GM18511 (cell line): ENCODE data around the gene NCMAP.

ENCODE experiments used
- ATAC-seq: cut with Tn5 transposase; IDR thresholded peaks from one replicate; pipeline ENCODE4 v1.9.1; 2021; ENCODE audit warnings: mild to moderate bottlenecking, moderate library complexity; ENCODE audit not compliant: unreplicated experiment

The NCMAP gene

DNA sequence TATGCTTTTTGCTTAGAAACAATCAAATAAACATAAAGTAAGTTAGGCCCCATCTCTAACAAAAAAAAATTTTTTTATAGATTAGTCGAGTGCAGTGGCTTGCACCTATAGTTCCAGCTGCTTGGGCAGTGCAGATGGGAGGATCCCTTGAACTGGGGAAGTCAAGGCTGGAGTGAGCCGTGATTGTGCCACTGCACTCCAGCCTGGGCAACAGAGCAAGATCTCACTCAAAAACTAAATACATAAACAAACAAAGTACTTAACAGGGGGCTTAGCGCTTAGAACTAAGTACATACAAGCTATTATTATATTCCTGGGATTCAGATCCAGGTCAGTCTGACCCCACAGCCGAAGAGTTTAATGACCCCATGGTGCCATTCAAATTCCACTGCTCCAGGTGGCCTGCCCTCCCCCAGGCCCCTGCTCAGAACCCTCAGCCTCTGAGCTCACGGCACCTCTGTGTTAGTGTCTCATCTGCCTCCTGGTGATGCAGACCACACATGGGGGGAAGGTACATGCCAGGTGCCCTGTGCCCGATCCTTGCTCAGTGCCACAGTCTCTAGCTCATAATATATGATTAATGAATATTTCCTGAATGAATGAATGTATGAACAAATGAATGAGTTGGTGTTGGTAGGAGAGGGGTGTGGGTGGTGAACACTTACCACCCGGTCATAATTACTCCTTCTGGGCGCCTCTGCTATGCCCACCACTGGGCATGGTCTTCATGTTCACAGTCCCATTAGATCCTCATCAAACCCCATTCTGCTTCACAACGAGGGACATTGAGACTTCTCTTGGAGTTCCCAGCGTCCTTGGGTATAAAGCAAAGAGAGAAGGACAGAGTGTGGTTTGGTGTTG lies 14.6 kb downstream of the NCMAP start:
- ATAC-seq = no peak

DNA sequence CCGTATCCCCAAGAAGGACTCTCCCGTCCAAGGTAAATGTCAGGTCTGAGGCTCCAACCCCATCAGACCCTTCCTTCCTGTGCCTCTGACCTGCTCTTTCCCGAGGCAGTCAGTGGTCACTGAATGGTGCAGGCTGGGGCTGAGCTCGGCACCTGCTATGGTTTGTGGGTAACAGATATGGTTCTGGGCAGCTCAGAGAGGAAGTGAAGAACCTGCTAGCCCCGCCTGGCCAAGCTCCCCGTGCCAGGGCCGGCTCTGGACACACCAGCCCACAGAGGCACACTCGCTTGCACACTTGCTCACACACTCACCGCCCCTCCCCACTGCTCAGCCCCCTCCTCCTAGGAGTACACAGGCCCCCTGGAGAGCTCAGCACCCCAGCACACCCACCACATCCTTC lies 16.4 kb downstream of the NCMAP start:
- ATAC-seq = no peak

DNA sequence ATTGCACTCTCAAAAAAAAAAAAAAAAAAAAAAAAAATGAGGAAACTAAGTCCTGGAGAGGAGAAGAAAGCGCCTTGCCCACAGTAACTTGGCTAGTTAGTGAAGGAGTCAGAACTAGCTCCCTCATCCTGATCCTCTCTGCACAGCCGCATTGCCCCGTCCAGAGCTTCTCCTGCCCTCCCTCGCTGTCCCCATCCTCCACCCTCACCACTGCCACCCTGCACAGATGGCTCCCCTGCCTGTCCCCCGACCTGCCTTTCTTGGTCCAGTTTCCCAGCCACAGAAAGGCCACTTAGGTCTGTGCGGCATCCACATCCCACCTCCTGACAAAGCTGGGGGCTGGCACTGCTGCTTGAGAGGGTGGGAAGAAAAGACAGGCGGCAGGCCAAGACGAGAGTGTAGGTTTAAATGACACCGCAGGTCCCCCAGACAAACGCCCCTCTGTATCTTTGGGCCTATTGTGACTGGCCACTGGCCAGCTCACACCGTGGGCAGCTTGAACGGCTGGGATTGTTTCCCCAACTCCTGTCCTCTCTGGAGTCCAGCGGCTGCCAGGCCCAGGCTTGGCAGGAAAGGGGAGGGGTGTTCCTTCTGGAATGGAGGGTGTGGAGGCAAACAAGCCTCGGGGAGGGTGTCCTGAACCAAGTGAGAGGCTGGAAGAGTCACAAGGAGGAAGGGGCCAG lies 20.2 kb downstream of the NCMAP start:
- ATAC-seq = no peak

DNA sequence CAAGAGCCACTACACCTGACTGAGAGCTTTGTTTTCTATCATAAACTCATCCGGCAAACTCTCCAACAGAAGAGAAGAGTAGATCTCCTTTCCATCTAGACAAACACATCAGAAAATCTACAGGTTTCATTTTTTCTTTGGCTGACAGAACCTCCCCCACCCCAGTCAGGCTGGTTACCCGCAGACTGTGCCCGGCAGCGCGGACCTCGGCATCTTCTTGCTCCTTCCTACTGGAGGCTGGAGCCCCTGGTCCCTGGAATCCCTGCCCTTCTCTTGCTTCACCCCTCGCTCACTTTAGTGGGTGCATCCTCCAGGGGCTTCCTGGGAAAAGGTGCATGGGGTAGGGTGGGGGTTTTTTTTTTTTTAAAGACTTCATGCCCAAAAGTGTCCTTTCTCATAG lies 23.0 kb downstream of the NCMAP start:
- no peak for ATAC-seq

DNA sequence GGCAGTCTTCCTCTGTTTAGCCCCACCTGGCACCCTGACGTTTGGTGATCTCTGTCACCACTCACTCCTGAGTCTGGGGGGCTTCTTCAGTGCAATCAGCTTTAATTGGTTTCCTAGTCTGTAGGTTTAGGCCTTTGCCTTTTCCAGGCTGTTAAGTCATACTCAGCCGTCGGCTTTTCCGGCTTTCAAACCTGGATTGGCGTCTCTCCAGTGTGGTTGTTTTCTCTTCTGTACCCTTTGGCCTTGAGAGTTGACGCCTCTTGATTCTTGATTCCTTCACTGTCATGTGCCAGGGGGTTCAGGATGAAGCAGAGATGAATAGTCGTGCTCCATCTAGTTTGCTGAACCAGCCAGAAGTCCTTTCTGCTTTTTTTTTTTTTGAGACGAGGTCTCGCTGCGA lies 24.9 kb downstream of the NCMAP start:
- no peak for ATAC-seq

DNA sequence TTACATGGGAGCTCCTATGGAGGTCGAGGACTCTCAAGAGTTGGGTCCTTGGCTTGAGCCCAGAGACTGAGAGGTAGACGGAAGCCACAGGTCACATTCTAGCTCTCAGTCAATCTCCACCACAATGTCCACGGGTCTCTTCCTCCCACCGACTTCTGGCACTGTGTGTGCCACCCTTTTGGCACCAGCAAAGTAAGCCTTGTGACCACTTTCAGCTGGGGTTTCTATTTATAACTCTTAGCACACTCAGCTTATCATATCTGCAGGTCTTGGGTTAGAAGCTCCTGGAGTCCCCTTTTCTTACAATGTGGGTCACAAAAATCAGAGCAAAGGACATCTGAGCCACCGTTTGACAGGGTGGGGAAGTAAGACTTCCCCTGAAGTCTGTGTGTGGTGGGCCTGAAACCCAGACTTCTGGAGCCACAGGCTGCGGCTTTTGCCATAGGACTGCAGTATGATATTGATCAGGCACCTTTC lies 28.3 kb downstream of the NCMAP start:
- ATAC-seq = no peak

DNA sequence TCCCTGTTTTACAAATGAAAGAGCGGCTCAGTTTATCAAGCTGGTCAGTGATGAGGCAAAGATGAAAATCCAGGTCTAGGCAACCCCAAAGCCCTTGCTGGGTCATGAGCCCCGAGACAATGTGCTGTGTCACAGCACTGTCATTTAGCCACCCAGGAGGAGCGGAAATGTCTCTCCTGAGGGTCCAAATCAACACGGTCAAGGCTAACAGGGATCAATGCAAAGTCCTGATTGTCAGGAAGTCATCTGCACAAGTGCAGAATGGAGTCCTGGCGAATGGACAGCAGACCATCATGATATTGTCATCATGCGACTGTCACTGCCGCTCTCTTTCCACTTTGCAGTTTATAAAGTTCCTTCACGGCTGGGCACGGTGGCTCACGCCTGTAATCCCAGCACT lies 30.2 kb downstream of the NCMAP start:
- no peak for ATAC-seq

DNA sequence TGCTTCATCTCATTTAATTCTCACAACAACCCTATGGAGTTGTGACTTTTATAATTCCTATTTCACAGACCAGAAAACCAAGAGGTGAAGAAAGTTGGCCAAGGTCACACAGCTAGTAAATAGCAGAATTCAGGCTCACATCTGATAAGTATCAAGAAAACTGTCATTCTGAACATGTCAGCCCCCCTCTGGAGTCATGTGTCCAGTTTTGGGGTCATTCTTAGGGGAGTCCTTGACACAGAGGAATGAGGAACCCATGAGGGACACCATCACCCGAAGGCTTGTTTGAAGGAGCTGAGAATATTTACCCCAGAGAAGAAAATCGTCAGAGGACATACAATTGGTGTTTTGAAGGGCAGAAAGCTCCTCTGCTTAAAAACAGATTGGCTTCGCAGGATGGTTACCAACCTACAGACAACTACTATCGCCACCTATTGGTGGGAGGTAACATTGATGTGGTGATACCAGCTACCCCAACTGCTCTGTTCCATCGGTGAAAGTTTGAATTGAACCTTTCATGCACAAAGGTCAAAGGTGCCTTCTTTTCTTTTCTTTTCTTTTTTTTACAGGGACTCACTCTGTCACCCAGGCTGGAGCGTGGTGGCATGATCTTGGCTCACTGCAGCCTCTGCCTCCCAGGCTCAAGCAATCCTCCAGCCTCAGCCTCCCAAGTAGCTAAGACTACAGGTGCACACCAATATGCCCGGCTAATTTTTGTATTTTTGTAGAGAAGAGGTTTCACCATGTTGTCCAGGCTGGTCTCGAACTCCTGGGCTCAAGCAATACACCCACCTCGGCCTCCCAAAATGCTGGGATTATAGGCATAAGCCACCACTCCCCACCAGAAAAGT lies 31.3 kb downstream of the NCMAP start:
- no peak for ATAC-seq

DNA sequence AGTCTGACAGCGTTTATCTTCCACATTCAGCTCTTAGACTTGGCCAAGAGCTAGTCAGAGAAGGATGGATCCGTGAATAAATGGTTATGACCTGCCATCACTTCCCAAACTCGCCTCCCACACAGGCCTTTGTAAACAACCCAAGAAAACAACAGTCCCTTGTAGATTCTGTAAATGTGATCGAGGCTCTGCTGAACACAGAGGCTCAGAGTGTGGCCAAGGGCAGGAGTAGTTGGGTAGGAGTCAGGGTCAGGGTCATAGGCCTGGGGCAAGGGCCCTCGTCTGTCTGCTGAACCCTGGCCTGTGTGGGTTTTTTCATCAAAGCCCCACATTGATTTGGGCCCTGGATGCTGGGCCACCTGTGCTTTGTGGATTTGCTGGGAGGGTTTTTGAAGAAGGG lies 32.7 kb downstream of the NCMAP start:
- no peak for ATAC-seq

DNA sequence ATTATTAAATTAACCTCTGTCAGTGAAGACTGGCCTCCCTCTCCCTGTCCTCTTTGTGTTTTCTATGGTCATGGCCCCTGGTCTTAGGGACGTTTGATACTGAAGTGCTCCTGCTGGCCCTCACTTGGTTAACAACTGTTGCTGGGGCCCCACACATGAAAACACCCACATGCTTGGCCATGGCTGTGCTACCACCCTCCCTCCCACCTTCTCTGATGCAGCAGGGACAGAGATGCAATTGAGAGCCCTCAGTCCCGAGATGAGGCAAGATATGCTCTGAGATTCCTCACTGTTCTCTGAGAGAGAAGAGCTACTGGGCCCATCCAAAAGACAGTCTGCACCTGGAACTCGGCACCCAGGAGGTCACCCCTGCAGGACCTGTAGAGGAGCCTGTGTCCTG lies 33.3 kb downstream of the NCMAP start:
- no peak for ATAC-seq

DNA sequence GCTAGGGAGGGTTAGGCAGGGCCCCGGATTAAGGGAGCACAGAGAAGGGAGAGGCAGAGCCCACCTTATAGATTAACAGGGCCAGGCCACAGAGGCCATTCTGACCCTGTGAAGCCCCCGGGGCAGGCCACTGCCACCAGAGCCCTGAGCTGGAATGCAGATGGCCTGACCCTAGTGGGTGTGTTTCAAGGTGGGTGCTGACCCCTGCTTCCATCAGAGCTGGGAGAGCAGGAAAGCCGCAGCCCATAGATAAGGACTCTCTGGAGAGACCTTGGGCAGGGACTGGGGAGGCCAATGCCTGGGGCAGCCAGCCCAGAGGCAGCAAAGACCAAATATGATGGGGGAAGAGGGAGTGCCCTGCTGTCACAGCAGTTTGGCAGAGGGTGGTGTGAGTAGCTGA lies 35.9 kb downstream of the NCMAP start:
- no peak for ATAC-seq

DNA sequence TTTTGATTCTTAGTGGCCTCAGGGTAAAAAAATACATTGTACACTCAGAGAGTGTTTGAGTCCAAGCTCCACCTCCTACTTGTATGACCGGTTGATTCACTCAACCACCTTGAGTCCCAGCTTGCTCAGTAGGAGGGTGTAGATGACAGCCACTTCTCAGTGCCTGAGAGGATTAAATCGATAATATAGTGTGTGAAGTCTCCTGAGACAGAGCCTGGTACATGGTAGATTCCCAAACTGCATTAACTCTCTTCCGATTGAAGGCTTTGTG lies 38.4 kb downstream of the NCMAP start:
- no peak for ATAC-seq

DNA sequence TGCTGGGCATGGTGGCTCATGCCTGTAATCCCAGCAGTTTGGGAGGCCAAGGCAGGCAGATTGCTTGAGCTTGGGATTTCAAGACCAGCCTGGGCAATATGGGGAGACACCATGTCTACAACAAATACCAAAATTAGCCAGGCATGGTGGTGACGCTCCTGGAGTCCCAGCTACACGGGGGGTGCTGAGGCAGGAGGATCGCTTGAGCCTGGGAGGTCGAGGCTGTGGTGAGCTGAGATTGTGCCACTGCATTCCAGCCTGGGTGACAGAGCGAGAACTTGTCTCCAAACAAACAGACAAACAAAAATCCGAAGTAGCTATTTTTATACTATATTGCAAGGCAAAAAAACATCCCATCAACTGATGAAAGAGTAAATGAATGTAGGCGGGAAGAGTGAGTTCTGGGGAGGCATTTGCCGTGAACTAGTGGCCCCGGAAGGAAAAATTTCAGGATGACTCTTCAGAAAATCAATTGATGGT lies 40.6 kb downstream of the NCMAP start:
- ATAC-seq = no peak

DNA sequence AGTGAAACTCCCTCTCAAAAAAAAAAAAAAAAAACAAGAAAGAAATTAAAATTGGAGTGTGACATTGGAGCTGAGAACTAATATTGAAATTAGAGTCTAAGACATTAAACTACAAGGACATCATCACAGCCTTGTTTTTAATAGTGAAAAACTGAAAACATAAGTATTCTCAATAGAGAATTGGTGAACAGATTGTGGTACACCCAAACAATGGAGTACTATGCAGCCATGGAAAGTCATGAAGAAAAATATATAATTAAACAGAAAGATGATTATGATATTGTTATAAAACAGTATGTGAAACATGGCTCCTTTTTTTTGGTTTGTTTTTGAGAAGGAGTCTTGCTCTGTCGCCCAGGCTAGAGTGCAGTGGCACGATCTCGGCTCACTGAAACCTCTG lies 43.4 kb downstream of the NCMAP start:
- no peak for ATAC-seq

DNA sequence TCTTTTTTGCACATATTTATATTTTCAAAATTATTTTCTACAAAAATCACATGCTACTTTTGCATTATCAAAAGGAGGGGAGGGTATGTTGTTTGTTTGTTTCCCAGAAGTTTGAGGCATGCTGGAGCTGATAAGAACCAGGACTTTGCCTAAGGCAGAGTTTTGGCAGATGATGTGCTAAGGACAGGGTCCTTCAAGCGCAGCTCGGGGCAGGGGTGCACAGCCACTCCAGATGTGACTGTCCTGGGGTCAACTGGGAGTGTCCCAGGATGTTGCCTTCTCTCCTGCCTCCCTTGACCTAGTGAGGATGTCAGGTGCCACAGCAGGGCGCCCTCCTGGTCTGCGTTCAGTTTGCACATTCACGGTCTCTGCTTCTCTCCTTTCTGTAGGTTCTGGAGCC lies 44.7 kb downstream of the NCMAP start:
- no peak for ATAC-seq

DNA sequence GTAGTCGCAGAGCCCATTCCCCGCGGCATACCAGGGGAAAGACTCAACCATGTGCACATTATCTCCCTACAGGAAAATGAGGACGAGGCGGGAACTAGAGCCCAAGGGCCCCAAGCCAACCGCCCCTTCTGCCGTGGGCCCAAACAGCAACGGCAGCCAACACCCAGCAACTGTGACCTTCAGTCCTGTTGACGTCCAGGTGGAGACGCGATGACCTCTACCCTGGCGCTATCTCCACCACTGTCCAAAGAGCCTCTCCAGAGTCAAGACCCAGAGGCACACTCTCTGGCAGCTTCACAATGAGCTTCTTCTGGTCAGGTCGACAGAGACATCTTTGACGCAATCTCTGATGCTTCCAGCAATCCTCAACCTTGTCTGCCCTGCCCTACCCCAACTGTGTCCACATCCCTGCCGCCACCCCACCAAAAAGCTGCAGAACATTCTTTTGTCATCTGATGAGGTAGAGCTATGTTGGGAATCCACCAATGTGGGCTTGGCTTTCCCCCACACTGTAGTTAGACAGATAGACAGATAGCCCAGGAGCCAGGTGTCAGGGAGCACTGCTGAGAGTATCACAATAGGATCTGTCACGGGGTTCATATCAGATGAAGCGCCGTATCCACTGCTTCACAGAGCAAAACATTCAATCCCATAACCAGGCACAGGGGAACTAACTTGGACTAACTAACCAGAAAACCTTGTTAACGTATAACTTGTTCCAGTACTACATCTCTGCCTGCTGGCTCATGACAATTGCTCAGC lies 49.8 kb downstream of the NCMAP start:
- no peak for ATAC-seq

DNA sequence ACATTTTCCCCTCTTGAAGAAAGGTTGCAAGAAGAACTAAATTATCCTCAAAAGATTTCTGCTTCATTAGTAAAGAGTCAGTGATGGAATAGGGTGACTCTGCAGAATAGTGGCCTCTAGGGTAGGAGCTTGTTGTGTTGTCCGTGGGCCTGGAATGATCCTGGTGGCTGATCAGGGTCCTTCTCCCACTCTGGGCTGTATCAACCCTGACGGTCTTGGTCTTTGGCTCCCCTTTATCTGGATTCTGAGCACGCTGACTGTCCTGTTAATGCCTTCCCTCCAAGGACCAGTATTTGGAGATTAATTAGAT lies 50.4 kb downstream of the NCMAP start:
- ATAC-seq = no peak

DNA sequence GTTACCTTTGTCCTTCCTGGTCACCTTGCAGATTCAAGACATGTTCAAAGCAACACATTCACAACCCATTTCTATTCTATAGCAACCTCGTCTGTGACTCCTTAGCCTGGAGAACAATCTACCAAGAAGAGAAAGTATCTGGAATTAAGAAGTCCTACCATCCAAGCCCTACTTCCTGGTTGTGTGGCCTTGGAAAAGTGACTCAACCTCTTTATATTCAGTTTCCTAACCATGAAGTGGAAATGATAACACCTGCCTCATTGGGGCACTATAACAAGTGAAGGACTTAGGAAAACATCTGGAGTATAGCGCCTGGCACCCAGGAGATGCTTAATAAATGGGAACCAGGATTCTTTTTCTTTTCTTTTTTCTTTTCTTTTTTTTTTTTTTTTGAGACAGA lies 50.7 kb downstream of the NCMAP start:
- no peak for ATAC-seq

DNA sequence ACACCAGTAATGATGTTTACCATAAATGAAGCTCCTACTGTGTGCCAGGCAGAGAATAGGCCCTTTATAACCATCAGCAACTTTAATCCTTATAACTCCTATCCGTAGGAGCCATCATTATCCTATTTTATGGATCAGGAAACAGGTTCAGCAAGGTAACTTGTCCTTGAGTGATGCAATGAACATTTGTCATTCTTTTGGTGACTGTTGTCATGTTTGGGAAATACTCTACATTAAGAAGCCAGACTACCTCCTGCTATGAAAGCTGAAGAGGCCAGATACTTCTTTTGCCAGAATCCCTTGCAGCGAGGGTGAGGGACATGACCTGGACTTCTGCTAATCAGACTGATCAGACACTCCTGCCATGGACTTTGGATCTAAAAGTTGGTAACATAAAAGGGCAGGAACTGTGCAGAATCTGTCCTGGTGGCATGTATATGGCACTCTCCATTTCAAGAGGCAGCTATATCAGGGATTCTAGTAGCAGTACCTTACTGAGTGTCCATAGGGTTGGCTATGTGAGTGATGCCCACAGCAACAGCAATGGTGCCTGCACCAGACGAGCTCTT lies 54.1 kb downstream of the NCMAP start:
- no peak for ATAC-seq

DNA sequence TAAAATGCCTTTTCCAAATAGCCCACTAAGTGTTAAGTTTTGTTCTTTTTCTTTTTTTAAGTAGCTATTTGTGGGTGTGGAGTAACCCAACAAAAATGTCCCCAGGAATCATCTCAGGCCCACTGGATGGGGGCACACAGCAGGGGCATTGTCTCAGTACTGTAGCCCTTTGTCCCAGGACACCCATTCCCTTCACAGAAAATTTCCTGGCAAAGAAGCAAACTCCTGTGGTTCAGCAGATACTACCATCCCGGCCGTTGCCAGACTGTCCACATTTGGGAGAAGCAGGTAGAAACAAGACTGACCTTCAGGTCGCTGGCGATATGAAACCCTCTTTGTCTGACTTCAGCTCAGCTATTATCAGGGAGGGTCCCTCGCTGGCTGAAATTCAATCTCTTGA lies 63.5 kb downstream of the NCMAP start:
- no peak for ATAC-seq

DNA sequence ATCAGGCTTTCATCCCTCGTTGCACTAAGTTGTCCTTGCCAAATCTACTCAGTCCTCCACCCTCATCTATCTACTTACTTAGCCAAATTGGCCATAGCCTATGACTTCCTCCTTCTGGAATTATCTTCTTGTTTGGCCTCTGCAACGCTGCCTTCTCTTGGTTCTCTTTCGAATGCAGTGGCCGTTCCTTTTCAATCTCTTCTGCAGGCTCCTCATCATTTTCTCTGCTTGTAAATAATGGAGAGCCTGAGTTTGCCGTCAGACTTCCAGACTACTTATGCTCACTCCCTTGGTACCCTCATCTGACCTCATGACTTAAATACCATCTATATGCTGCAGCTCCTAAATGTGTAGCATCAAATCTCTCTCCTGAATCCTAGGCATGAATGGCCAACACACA lies 64.8 kb downstream of the NCMAP start:
- ATAC-seq = no peak
